NCI-H82 (cell line): ENCODE data around the gene PTPRG.

ENCODE experiments used
- DNase-seq: peaks from one replicate; lab custom pipeline; 2025; lab: John Stamatoyannopoulos, UW

Gene PTPRG

GRCh38 chr3:61894988-61895935, 333.9 kb downstream of the PTPRG start:
- DNase-seq: peak; percentile 74

GRCh38 chr3:61896251-61896650, 334.9 kb downstream of the PTPRG start:
- no peak for DNase-seq

GRCh38 chr3:61897848-61898247, 336.5 kb downstream of the PTPRG start:
- no peak for DNase-seq

GRCh38 chr3:61899700-61900462, 338.5 kb downstream of the PTPRG start:
- DNase-seq: no peak

- DNase-seq: peak; percentile 90
These were observed 340.1 kb downstream of the PTPRG start for GRCh38 chr3:61901496-61901895.

GRCh38 chr3:61901986-61902385, 340.6 kb downstream of the PTPRG start:
- peak; percentile 25 for DNase-seq

GRCh38 chr3:61903074-61903473, 341.7 kb downstream of the PTPRG start:
- peak; percentile 23 for DNase-seq

GRCh38 chr3:61903931-61904657, 342.7 kb downstream of the PTPRG start:
- peak; percentile 78 for DNase-seq

- DNase-seq: no peak
These were observed 345.9 kb downstream of the PTPRG start for GRCh38 chr3:61907210-61907795.

- DNase-seq: no peak
These were observed 347.0 kb downstream of the PTPRG start for GRCh38 chr3:61908382-61908781.

- DNase-seq: no peak
These were observed 349.4 kb downstream of the PTPRG start for GRCh38 chr3:61910732-61911131.

- DNase-seq: no peak
These were observed 350.8 kb downstream of the PTPRG start for GRCh38 chr3:61912158-61912557.

- DNase-seq: no peak
These were observed 352.3 kb downstream of the PTPRG start for GRCh38 chr3:61913701-61914100.

GRCh38 chr3:61914276-61914675, 352.9 kb downstream of the PTPRG start:
- DNase-seq: no peak

- peak; percentile 12 for DNase-seq
These were observed 353.9 kb downstream of the PTPRG start for GRCh38 chr3:61915296-61915695.

GRCh38 chr3:61919371-61919770, 358.0 kb downstream of the PTPRG start:
- DNase-seq: no peak

- no peak for DNase-seq
These were observed 360.7 kb downstream of the PTPRG start for GRCh38 chr3:61922118-61922517.

- DNase-seq: no peak
These were observed 362.8 kb downstream of the PTPRG start for GRCh38 chr3:61924090-61924735.

GRCh38 chr3:61924991-61925390, 363.6 kb downstream of the PTPRG start:
- DNase-seq: no peak

- DNase-seq: peak; percentile 55
These were observed 364.4 kb downstream of the PTPRG start for GRCh38 chr3:61925721-61926120.

- no peak for DNase-seq
These were observed 365.6 kb downstream of the PTPRG start for GRCh38 chr3:61926923-61927322.
